ENCODE measurements around the gene SF3B1. TPM values are rescaled to one million over a fixed set of nuclear protein-coding genes. Genes with fewer than 3 reads are reported as not detected.

SF3B1 gene
- total and polyA plus RNA-seq, 2 of the 13 experiments (the other 11 are each of a cell fraction or from before 2014, with no cell fraction given), result 387 to 750 TPM

- ATAC-seq (no peak), FAIRE-seq (no peak), DNase-seq (ENCODE audit: low spot score) (no peak)
- no TSS peak for BruUV-seq (replicated peaks)
- in situ Hi-C loops (cut with HindIII; ENCODE audit: extremely low pct_ligation_motif_present, low pct_unique_long_range_greater_than_20kb), result no loop called here
- Histone ChIP-seq H3K9me3 (ENCODE audit: low read length) (no peaks in the 10 kb centered on the region), H3K4me3 (replicated peaks in 1 of 3; ENCODE audit: insufficient read depth in 1 of 3, low read depth in 2 of 3, low read length in 3 of 3) (no peak overlapping the region), H3K4me1 (ENCODE audit: insufficient read depth, low read length) (no peaks in the 10 kb centered on the region), H3K4me2 (ENCODE audit: low read depth, low read length) (no peak overlapping the region), H4K20me1 (ENCODE audit: insufficient read depth, low read length) (no peaks in the 10 kb centered on the region), H3K36me3 (replicated peaks in 1 of 2; ENCODE audit: control insufficient read depth in 1 of 2, insufficient read depth in 2 of 2, low read length in 2 of 2) (no peaks in the 10 kb centered on the region), H2AFZ (ENCODE audit: low read length) (no peak overlapping the region), H3K9ac (ENCODE audit: insufficient read depth, low read depth, low read length) (no peak overlapping the region), H3K27me3 (ENCODE audit: control insufficient read depth in 1 of 2, insufficient read depth in 2 of 2, low read length in 2 of 2) (peaks cover 0 to 22% of the 10 kb centered on the region in 2 experiments; a peak in 2 of 5 replicates), H3K79me2 (ENCODE audit: insufficient read depth, low read length) (no peaks in the 10 kb centered on the region), H3K27ac (ENCODE audit: extremely low read length, insufficient read depth, low read length) (no peak overlapping the region)
- POLR2A ChIA-PET, result no interaction called here
- WGBS (ENCODE audit: low lambda C conversion rate), result 24% methylated on average over 2 of the region's 2 CpGs
- CTCF ChIA-PET (ENCODE audit: low intra/inter-chr PET ratio, low total read pairs), result no interaction called here
- intact Hi-C loops (cut with micrococcal nuclease; ENCODE audit: unreplicated experiment), result no loop called here
- no peak for TF ChIP-seq ZFP41 (CRISPR knock-in tag; IDR thresholded peaks at IDR 0.05; ENCODE audit: borderline replicate concordance)
- TF ChIP-seq ZNF644 (CRISPR knock-in tag; IDR thresholded peaks at IDR 0.05; ENCODE audit: low read depth), result no peak
- TF ChIP-seq, protein P1, sequence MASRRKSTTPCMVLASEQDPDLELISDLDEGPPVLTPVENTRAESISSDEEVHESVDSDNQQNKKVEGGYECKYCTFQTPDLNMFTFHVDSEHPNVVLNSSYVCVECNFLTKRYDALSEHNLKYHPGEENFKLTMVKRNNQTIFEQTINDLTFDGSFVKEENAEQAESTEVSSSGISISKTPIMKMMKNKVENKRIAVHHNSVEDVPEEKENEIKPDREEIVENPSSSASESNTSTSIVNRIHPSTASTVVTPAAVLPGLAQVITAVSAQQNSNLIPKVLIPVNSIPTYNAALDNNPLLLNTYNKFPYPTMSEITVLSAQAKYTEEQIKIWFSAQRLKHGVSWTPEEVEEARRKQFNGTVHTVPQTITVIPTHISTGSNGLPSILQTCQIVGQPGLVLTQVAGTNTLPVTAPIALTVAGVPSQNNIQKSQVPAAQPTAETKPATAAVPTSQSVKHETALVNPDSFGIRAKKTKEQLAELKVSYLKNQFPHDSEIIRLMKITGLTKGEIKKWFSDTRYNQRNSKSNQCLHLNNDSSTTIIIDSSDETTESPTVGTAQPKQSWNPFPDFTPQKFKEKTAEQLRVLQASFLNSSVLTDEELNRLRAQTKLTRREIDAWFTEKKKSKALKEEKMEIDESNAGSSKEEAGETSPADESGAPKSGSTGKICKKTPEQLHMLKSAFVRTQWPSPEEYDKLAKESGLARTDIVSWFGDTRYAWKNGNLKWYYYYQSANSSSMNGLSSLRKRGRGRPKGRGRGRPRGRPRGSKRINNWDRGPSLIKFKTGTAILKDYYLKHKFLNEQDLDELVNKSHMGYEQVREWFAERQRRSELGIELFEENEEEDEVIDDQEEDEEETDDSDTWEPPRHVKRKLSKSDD (CRISPR knock-in tag; IDR thresholded peaks at IDR 0.05; ENCODE audit: low read depth), result no peak
- TF ChIP-seq, protein P2, sequence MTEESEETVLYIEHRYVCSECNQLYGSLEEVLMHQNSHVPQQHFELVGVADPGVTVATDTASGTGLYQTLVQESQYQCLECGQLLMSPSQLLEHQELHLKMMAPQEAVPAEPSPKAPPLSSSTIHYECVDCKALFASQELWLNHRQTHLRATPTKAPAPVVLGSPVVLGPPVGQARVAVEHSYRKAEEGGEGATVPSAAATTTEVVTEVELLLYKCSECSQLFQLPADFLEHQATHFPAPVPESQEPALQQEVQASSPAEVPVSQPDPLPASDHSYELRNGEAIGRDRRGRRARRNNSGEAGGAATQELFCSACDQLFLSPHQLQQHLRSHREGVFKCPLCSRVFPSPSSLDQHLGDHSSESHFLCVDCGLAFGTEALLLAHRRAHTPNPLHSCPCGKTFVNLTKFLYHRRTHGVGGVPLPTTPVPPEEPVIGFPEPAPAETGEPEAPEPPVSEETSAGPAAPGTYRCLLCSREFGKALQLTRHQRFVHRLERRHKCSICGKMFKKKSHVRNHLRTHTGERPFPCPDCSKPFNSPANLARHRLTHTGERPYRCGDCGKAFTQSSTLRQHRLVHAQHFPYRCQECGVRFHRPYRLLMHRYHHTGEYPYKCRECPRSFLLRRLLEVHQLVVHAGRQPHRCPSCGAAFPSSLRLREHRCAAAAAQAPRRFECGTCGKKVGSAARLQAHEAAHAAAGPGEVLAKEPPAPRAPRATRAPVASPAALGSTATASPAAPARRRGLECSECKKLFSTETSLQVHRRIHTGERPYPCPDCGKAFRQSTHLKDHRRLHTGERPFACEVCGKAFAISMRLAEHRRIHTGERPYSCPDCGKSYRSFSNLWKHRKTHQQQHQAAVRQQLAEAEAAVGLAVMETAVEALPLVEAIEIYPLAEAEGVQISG (CRISPR knock-in tag; IDR thresholded peaks at IDR 0.05), result no peak
- no peak for TF ChIP-seq JARID2 (CRISPR knock-in tag; IDR thresholded peaks at IDR 0.05; ENCODE audit: insufficient replicate concordance)
- TF ChIP-seq, protein P3, sequence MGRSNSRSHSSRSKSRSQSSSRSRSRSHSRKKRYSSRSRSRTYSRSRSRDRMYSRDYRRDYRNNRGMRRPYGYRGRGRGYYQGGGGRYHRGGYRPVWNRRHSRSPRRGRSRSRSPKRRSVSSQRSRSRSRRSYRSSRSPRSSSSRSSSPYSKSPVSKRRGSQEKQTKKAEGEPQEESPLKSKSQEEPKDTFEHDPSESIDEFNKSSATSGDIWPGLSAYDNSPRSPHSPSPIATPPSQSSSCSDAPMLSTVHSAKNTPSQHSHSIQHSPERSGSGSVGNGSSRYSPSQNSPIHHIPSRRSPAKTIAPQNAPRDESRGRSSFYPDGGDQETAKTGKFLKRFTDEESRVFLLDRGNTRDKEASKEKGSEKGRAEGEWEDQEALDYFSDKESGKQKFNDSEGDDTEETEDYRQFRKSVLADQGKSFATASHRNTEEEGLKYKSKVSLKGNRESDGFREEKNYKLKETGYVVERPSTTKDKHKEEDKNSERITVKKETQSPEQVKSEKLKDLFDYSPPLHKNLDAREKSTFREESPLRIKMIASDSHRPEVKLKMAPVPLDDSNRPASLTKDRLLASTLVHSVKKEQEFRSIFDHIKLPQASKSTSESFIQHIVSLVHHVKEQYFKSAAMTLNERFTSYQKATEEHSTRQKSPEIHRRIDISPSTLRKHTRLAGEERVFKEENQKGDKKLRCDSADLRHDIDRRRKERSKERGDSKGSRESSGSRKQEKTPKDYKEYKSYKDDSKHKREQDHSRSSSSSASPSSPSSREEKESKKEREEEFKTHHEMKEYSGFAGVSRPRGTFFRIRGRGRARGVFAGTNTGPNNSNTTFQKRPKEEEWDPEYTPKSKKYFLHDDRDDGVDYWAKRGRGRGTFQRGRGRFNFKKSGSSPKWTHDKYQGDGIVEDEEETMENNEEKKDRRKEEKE (IDR thresholded peaks at IDR 0.05), result no peak
- TF ChIP-seq MAFF (IDR thresholded peaks at IDR 0.05; ENCODE audit: low read depth, low read length), result no peak
- no peak for TF ChIP-seq KLF16 (CRISPR knock-in tag; IDR thresholded peaks at IDR 0.05)
- TF ChIP-seq DPF2 (CRISPR knock-in tag; IDR thresholded peaks at IDR 0.05; ENCODE audit: borderline replicate concordance, low read depth), result no peak
- no peak for TF ChIP-seq ZNF510 (CRISPR knock-in tag; IDR thresholded peaks at IDR 0.05; ENCODE audit: low read depth)
- no peak for TF ChIP-seq ZNF34 (CRISPR knock-in tag; IDR thresholded peaks at IDR 0.05; ENCODE audit: borderline replicate concordance)
- TF ChIP-seq, protein P4, sequence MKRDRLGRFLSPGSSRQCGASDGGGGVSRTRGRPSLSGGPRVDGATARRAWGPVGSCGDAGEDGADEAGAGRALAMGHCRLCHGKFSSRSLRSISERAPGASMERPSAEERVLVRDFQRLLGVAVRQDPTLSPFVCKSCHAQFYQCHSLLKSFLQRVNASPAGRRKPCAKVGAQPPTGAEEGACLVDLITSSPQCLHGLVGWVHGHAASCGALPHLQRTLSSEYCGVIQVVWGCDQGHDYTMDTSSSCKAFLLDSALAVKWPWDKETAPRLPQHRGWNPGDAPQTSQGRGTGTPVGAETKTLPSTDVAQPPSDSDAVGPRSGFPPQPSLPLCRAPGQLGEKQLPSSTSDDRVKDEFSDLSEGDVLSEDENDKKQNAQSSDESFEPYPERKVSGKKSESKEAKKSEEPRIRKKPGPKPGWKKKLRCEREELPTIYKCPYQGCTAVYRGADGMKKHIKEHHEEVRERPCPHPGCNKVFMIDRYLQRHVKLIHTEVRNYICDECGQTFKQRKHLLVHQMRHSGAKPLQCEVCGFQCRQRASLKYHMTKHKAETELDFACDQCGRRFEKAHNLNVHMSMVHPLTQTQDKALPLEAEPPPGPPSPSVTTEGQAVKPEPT (CRISPR knock-in tag; IDR thresholded peaks at IDR 0.05; ENCODE audit: low read depth), result no peak
- TF ChIP-seq ZNF205 (CRISPR knock-in tag; IDR thresholded peaks at IDR 0.05), result no peak
- no peak for TF ChIP-seq ZSCAN29 (CRISPR knock-in tag; conservative IDR thresholded peaks at IDR 0.05)
These were observed 85.1 kb downstream of the SF3B1 start for GRCh38 chr2:197349699-197350098.
